ENCODE results near the gene EIF2B1.

- no peak for TF ChIP-seq CTCF (conservative IDR thresholded peaks at IDR 0.05 in 1 of 2, IDR thresholded peaks at IDR 0.05 in 1 of 2; ENCODE audit: low read depth in 1 of 2, low read length in 2 of 2)
- no peak for TF ChIP-seq EZH2 (IDR thresholded peaks at IDR 0.05; ENCODE audit: low read length, missing control alignments)
Measured at GRCh38 chr12:123597100-123597499, 36.4 kb downstream of the EIF2B1 start.

Measured in fibroblast of lung (primary cell).